Peyer's patch (tissue), 4 donors: ENCODE data around the gene FFAR4. TPM values are rescaled to one million over a fixed set of nuclear protein-coding genes. Genes with fewer than 3 reads are reported as not detected.
"Not testable (repeated sequence)": the region's sequence is repeated elsewhere in the genome, so short reads cannot be mapped to it uniquely, and the experiment has no call there.

Experiments
- DNase-seq, 3 donors: peaks; one replicate each; pipeline ENCODE4 v3.0.0-alpha.2; 2017 to 2019
- H3K27ac ChIP-seq, 4 donors: fragments of 200-600 bp; sonication (generic); one replicate each; pipeline ENCODE4 v1.5.1; 2016 to 2019
- H3K27me3 ChIP-seq, 2 donors: fragments of 200-600 bp; sonication (generic); one replicate each; pipeline ENCODE4 v1.5.1; 2019
- H3K36me3 ChIP-seq, 3 donors: fragments of 200-600 bp; sonication (generic); one replicate each; pipeline ENCODE4 v1.5.1; 2016 to 2019
- H3K4me1 ChIP-seq, 4 donors: fragments of 200-600 bp; sonication (generic); one replicate each; pipeline ENCODE4 v1.5.1; 2016 to 2019
- H3K4me3 ChIP-seq, 4 donors: fragments of 200-600 bp; sonication (generic); 1 replicate in 3 of 4; 2 replicates in 1 of 4; pipeline ENCODE4 v1.5.1; 2016 to 2019; ENCODE audit warnings: mild to moderate bottlenecking in 1 of 4
- H3K9me3 ChIP-seq, 4 donors: fragments of 200-600 bp; sonication (generic); one replicate each; pipeline ENCODE4 v1.5.1; 2016 to 2019; ENCODE audit warnings: mild to moderate bottlenecking in 1 of 4
- CTCF ChIP-seq, 6 experiments: fragments of 450-650 bp in 4 of 6; fragments of 200-600 bp in 2 of 6; sonication (generic) in 1 of 6; IDR thresholded peaks; one replicate each; pipeline ENCODE4 v1.5.1; 2017 to 2019; ENCODE audit warnings: antibody characterized with exemption in 6 of 6, mild to moderate bottlenecking in 3 of 6, moderate library complexity in 1 of 6
- POLR2A ChIP-seq, 2 donors: fragments of 450-650 bp; IDR thresholded peaks; one replicate each; pipeline ENCODE4 v1.5.1; 2017; ENCODE audit warnings: antibody characterized with exemption in 2 of 2, mild to moderate bottlenecking in 2 of 2, moderate library complexity in 2 of 2
- total RNA-seq, 4 donors: library from RNA; depleted of rRNA; stranded (reverse); fragments of >200 nt; gene quantifications; one replicate each; pipeline ENCODE4 v1.1.0, GENCODE V29; 2016

Gene FFAR4
- total RNA-seq, 4 donors from 2014 or later: 0.80 to 2.5 (median 2.3) TPM; not detected in 1

GRCh38 chr10:93542358-93542791, 24.1 kb upstream of the FFAR4 start:
- Histone ChIP-seq H3K9me3 (no peaks in the 10 kb centered on the region), H3K36me3 (no peaks in the 10 kb centered on the region), H3K4me3 (peak overlapping the region in 2 of 4 donors; percentile 33 to 37), H3K27me3 (no peaks in the 10 kb centered on the region), H3K27ac (peak overlapping the region in 1 of 4 donors; percentile 40), H3K4me1 (peaks cover 0 to 9% (median 0%) of the 10 kb centered on the region in 4 donors)
- TF ChIP-seq CTCF (IDR thresholded peaks at IDR 0.05) (no peak), POLR2A (IDR thresholded peaks at IDR 0.05) (no peak)
- DNase-seq: peak in 2 of 3 donors; percentile 82 to 86

- H3K27ac ChIP-seq, DNase-seq, H3K9me3 ChIP-seq, H3K27me3 ChIP-seq, H3K36me3 ChIP-seq, H3K4me3 ChIP-seq: not testable (repeated sequence)
- peaks cover 0 to 16% (median 0%) of the 10 kb centered on the region in 4 donors for H3K4me1 ChIP-seq
These were observed 19.5 kb upstream of the FFAR4 start for GRCh38 chr10:93546995-93547394.

GRCh38 chr10:93547522-93547921, 18.9 kb upstream of the FFAR4 start:
- peaks cover 0 to 12% (median 0%) of the 10 kb centered on the region in 4 donors for H3K4me1 ChIP-seq
- no peaks in the 10 kb centered on the region for H3K27me3 ChIP-seq
- H3K27ac ChIP-seq: no peak overlapping the region
- DNase-seq: no peak
- no peaks in the 10 kb centered on the region for H3K9me3 ChIP-seq
- TF ChIP-seq POLR2A (IDR thresholded peaks at IDR 0.05) (no peak), CTCF (IDR thresholded peaks at IDR 0.05) (no peak)
- no peaks in the 10 kb centered on the region for H3K36me3 ChIP-seq
- H3K4me3 ChIP-seq: no peak overlapping the region

- no peaks in the 10 kb centered on the region for H3K9me3 ChIP-seq
- no peak overlapping the region for H3K27ac ChIP-seq
- TF ChIP-seq POLR2A (IDR thresholded peaks at IDR 0.05): no peak
- H3K36me3 ChIP-seq: no peaks in the 10 kb centered on the region
- no peak overlapping the region for H3K4me3 ChIP-seq
- H3K27me3 ChIP-seq: no peaks in the 10 kb centered on the region
- H3K4me1 ChIP-seq: peaks cover 0 to 6% (median 0%) of the 10 kb centered on the region in 4 donors
- no peak for DNase-seq
These were observed 17.9 kb upstream of the FFAR4 start for GRCh38 chr10:93548376-93549071.

GRCh38 chr10:93550606-93551005, 15.9 kb upstream of the FFAR4 start:
- DNase-seq: no peak
- Histone ChIP-seq H3K9me3 (no peaks in the 10 kb centered on the region), H3K36me3 (no peaks in the 10 kb centered on the region), H3K27ac (peak overlapping the region in 2 of 4 donors; percentile 17 to 25), H3K27me3 (no peaks in the 10 kb centered on the region), H3K4me1 (peaks cover 0 to 14% (median 0%) of the 10 kb centered on the region in 4 donors), H3K4me3 (no peak overlapping the region)
- TF ChIP-seq POLR2A (IDR thresholded peaks at IDR 0.05): no peak
- no peak for TF ChIP-seq CTCF (IDR thresholded peaks at IDR 0.05)

GRCh38 chr10:93552780-93553179, 13.7 kb upstream of the FFAR4 start:
- H3K27ac ChIP-seq: no peak overlapping the region
- DNase-seq: no peak
- no peaks in the 10 kb centered on the region for H3K36me3 ChIP-seq
- H3K9me3 ChIP-seq: no peaks in the 10 kb centered on the region
- TF ChIP-seq POLR2A (IDR thresholded peaks at IDR 0.05) (no peak), CTCF (IDR thresholded peaks at IDR 0.05) (no peak)
- no peak overlapping the region for H3K4me3 ChIP-seq
- H3K27me3 ChIP-seq: no peaks in the 10 kb centered on the region
- H3K4me1 ChIP-seq: peaks cover 0 to 14% (median 0%) of the 10 kb centered on the region in 4 donors
